ENCODE results near the gene ZBTB34.

ZBTB34 gene

DNA sequence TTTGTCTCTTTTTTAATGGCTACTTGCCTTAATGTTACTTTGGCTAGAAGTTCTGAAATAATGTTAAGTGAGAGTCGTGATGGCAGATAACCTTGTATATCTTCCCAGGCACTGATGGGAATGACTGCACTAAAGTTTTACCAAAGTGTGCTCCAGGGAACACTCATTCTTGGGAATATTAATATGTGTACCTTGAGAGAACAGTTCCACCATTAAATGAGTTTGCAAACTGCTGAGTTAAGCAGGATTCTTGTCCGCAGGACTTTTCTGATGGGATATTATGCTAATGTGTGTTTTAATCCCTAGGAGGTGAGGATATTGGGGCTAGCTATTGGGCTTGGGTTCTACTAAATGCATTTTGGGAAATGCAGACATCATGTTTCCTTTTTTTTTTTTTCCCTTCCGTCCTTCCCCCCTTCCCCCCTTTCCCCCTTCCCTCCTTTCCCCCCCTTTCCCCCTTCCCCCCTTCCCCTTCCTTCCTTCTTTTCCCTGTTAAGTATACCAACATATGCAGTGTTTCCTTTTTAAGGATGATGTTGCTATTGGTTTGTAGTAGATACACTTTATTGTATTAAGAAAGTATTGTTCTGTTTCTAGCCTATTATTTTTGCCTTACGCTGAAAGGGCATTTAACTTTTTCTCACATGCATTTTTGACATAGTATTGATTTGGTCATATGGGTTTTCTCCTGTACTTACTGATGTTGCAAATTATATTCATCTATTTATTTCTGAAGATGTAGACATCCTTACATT, 15.5 kb downstream of the ZBTB34 start:
- DNase-seq: no peak

DNA sequence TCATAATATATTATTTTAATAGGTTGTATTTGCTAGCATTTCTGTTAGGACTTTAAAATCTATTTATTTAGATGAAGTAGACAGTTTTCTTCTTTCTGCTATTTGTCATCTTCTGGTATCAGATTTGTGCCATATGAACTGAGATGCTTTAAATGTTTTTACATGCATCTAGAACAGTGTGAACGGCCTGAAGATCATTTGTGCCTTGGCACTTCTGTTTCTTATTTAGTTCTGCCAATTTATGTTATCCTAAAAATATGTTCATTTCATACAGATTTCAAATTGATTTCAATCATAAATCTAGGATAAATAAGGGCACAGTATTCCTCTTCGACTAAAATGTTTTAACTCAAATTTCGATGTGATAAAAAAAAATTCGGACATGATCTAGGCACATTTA, 16.1 kb downstream of the ZBTB34 start:
- no peak for DNase-seq

DNA sequence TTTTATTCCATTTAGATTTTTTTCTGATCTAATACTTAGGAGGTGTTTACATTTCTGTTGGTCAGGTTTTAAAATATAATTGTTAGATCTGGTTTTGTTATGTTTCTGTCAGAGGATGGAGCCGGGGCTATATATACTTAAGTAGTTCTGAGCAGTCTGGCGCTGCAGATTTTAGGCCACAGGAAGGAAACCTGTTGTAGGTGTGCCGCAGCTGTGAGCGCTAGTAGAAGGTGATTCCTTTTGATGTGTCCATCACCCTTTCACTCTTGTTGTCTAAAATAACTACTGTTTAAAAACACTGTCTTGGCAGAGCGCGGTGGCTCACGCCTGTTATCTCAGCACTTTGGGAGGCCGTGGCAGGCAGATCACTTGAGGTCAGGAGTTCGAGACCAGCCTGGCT, 17.0 kb downstream of the ZBTB34 start:
- no peak for DNase-seq

DNA sequence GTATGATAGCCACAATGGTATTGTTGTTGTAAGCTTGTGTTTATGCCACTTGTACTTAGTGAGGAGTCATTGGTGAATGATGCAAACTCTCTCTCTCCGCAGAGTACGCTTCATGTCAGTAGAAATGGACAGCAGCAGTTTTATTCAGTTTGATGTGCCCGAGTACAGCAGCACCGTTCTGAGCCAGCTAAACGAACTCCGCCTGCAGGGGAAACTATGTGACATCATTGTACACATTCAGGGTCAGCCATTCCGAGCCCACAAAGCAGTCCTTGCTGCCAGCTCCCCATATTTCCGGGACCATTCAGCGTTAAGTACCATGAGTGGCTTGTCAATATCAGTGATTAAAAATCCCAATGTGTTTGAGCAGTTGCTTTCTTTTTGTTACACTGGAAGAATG, 18.8 kb downstream of the ZBTB34 start:
- DNase-seq: peak in 3 of 51 donors; percentile 12 to 32 (median 14)

DNA sequence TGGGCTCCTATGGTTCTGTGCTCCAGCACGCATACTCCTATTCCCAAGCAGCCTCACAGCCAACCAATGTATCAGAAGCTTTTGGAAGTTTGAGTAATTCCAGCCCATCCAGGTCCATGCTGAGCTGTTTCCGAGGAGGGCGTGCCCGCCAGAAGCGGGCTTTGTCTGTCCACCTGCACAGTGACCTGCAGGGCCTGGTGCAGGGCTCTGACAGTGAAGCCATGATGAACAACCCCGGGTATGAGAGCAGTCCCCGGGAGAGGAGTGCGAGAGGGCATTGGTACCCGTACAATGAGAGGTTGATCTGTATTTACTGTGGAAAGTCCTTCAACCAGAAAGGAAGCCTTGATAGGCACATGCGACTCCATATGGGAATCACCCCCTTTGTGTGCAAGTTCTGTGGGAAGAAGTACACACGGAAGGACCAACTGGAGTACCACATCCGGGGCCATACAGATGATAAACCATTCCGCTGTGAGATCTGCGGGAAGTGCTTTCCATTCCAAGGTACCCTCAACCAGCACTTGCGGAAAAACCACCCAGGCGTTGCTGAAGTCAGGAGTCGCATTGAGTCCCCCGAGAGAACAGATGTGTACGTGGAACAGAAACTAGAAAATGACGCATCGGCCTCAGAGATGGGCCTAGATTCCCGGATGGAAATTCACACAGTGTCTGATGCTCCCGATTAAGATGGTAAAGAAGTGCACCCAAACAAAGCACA, 19.9 kb downstream of the ZBTB34 start:
- peak in 1 of 51 donors; percentile 77 for DNase-seq

DNA sequence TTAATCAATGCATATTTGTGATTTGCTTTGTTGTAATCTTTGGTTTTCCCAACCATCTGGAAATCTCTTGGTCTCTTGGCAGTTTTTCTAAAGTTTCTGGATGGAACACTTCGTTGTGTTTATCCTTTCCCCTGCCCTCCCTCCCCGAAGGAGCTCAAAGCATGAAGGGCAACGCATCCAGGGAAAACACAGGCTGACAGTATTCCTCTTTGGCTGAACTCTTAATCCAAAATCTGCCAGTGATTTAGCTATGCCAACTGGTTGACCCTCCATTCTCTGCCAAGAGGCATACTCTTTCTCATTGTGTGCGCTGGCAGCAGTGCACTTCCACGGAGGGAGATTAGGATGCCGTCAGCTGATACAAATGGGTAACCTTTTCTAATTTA, 20.5 kb downstream of the ZBTB34 start:
- DNase-seq: peak in 18 of 51 donors; percentile 24 to 78 (median 46)

DNA sequence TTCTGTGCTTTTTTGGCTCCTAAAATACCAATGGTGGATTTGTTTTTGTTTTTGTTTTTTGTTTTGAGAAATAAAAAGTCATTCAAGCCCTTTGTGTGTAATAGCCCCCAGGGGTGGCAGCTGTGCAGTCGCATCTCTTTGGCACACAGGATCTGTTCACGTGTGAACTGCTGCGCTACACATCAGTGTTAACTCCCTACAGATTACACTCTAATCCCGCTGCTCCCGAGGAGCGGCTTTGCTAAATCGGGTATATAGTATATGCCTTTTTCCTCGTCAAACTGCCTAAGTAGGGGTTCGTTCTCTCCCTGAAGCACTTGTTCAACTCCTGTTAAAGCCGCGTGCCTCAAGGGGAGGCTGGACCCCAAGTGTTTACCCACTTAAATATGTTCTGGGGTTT, 22.3 kb downstream of the ZBTB34 start:
- no peak for DNase-seq

DNA sequence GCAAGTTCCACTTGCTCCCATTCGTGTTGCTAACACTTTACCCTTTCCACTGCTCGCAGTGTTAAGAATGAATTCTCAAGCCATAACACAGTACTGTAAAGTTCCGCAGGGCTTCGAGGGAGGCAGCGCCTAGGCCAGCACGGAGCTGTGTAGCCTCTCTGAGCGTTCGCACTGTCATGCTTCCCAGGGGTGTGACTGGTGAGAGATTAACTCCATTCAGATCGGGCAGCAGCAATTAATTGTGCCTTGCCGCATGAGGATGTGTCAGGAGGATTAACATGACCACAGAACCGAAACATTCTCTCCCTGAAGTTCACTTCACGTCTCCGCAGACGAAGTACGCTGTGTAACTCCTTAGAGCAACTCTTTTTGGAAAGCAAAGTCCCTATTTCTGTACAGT, 23.2 kb downstream of the ZBTB34 start:
- DNase-seq: peak in 2 of 51 donors; percentile 13

DNA sequence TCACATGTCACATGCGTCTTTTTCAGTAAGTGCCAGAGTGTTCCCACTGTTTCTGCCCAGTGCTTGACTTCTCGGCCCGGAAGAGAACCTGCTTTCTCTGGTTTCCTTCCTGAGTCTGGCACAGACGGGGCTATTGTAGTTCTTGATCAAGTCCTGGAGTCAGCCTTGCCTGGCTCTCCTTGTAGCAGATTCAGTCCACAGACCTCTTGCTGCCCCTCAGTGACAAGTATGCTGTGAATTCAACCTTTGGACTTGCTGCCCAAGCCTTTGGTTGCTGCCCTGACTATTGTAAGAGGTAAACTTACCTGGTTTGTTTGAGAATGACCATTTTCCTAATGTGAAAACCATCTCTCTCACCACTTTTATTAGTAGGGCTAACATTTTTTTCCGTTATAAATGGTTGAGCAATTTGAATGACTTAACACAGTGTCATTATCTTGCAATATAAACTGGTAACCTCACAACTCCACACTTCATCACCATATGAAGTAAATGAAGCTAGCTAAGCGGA, 24.7 kb downstream of the ZBTB34 start:
- peak in 3 of 51 donors; percentile 14 to 22 (median 18) for DNase-seq

DNA sequence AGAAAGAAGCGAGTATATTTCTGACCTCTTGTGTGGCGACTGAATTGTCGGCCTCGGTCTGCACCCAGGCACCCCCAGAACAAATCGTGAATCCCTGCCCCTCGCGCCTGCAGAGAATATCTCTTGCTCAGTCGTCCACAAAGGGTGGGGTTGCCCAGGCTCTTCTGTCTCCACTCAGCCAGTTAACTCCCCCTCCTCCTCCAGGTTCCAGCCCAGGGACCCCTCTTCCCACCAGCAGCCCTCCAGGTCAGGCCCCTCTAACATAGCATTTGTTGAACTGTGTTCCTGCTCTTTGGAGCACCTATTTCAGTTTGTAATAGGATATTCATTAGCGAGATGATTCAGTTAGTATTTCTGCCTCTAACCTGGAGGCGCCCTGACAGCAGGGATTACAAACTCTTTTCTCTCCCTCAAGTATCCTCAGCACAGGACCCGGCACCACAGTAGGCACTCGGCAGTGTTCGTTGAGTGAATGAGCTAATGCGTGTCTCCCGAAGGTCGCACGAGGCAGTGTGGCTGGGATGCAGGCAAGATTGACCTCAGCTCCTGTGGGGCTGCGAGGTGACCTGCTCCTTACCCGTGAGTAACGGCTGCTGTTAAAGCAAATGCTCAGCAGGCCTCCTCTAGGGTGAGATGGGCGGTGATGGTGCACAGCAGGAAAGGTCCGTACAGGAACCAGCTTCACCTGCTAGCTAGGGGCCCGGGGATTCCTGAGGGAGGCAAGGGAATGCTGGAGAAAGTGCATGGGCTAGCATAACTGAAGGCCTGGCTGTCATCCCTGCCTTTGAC, 25.8 kb downstream of the ZBTB34 start:
- no peak for DNase-seq

DNA sequence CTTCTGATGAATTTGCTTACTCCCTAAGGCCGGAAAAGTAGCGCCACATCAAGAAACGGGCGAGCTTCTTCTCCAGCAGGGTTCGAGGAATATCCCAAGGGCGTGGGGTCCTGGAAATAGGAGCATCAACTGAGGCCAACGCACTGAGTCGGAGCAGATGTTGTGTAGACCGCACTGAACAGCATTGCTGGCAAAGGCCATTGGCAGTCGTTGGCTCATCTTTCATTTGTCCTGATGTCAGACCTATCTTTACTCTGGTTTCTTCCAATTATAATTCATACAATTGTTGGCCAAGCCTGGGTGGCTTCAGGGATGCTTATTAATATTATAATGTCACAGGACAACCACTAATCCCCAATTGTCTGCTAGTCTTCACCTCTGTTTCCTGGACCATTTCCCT, 26.5 kb downstream of the ZBTB34 start:
- no peak for DNase-seq

DNA sequence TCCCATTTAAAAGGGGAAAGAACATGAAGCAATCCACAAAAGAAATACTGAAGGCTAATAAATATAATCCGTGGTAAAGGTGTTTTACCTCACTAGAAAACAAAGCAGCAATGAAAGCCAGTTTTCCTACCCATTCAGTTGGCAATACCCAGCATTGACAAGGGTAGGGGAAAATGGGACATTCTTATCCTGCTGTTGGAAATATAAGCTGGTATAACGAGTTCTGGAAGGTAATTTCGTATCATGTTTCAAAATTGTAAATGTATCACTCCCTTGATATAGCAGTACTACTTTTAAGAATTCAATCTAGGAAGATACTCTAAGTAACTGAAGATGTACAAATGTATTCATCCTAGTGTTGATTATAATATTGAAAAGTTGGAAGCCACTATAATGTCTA, 31.2 kb downstream of the ZBTB34 start:
- no peak for DNase-seq

DNA sequence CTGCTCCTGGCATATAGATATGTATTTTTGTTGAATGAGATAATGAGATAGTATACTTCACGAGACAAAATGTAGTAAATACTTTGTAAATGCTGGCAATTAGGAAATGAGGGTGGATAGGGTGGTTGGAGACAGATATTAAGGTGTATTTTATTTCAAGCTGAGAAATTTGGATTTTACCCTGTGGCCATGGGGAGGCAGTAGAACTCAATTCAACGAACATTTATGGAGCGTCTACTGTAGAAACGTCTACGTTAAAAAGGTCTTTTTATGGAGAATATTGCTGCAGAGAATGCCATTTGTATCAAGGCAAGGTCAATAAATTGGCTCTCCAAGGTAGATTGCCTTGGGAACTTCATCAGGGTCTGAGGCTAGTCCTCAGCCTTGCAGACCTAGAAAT, 32.6 kb downstream of the ZBTB34 start:
- DNase-seq: peak in 1 of 51 donors; percentile 21

DNA sequence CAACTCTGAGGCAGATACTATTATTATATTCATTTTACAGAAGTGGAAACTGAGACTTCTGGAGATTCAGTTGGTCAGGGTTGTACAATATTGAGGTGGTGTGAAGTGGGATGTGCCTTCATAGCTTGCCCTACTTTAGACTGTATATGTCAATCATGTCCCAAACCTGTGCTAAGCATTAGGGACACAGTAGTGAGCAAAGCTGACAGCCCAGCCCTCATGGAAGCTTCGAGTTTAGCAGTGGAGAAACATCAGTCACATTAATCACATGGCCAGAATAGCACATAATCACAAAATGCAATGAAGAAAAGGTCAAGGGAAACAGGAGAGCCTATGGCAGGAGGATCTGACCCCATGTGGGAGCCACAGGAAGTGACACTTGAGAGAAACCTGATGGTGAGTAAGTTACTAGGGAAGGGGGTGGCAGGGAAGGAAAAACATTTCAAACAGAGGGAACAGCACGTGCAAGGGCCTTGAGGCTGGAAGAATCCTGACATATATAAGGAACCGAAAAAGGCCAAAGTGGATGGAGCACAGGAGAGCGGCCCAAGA, 33.7 kb downstream of the ZBTB34 start:
- no peak for DNase-seq

DNA sequence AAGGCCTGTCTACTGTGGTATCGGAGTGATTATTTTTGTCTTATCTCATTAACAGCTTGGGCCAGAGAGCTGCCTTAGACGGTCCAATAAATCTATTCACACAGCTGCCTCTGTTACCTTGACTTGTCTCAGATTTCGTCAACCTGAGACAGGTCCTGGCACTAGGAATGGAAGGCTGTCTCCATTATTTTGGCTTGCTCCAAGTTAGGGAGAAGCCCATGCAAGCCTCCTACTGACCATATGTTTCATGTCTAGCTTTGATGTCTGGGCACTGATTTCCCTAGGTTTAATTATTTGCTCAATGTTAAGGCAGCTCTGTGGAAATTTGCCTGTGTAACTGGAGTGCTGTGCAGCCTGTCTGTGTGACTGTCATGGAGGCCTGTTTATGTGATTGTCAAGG, 41.8 kb downstream of the ZBTB34 start:
- no peak for DNase-seq

DNA sequence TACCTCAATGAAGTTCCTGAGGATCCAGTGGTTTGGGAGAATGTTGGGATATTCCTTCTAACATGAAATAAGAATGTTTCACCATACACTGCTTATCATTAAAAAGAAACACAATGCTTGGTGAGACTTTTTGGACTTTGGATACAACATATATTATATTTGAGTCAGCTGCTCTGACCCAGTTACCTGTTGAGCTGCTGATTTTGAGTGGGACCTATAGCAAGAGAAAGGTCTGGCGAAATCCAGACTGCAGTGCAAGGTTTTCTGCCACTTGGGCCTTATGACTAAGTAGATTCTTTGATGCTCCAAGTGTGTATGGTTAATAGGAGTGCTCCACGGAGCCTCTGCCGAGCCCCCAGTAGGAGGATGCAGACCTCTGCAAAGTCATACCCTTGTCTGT, 44.1 kb downstream of the ZBTB34 start:
- no peak for DNase-seq

DNA sequence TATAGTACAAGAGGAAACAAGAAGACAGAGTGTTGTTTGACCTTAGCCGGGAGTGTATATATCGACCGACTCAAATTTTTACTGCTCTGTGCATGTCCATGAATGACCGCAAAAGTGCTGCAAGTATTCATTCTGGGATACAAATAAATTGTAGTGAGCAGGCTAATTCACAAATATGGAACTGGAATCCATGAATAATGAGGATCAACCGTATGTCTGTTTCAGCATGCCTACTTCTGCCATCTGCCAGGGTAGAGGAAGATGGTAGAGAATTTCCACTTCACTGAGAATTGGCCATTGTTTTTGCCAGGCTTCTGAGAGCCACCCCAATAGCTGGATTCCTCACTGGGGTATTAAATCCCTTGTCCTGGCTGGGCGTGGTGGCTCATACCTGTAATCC, 45.7 kb downstream of the ZBTB34 start:
- no peak for DNase-seq

DNA sequence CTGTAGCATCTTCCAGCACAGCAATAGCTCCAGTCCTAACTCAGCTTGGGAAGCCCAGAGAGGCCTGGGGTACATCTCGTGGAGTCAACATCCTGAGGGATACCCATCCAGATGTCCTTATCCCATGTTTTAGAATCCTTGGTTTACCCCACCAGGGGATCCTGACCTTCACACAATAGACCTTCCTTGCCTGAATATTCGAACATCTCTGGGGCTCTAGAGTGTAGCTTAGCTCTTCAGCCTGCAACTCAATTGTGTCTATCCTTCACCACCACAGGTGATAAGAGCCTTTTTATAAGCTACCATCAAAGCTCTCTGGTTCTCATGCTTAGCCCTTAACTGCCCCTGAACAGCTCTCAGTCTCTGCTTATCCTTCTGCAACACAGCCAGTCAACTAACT, 46.6 kb downstream of the ZBTB34 start:
- no peak for DNase-seq

DNA sequence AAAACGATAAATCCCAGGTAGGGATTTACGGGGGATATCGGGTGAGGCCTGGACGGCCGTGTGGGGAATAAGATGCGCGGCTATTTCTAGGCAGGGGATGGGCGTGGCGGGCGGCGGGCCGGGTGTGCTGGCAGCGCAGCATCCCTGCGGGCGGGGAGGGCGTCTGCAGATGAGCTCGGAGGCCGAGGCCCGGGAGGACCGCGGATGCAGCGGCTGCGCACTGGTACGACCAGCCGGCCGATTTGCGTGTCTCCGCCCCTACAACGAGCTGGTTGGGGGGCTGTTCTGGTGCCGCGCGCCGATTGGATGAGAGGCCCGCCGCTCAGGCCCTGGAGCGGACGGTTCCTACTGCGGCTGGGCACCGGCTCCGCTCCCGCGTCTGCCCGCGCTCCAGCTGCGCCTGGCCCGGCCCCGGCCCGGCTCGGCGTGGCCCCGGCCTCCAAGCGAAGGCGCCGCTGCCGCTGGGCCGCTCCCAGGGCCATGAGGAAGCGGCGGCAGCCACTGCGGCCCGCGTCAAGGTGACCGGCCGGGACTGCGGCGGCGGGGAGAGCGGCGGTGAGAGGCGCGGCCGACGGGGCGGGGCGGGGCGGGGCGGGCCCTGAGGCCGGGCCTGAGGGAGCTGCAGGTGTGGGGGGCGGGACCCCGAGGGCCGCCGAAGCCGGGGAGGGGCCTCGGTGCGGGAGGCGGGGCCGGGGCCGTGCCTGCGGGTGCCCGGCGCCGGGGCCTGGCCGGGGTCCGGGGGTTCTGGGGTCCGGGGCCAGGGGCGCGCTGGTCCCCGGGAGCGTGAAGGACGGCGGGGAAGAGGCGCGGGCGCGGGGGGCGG, 54.2 kb downstream of the ZBTB34 start, which contains the start of gene RALGPS1:
RALGPS1 (plus strand) TSS at position 325 of the 823 bp plus-strand sequence. CDS start 47,508 bp downstream, outside the sequence.
- peak; percentile 57 to 97 (median 93) for DNase-seq

DNA sequence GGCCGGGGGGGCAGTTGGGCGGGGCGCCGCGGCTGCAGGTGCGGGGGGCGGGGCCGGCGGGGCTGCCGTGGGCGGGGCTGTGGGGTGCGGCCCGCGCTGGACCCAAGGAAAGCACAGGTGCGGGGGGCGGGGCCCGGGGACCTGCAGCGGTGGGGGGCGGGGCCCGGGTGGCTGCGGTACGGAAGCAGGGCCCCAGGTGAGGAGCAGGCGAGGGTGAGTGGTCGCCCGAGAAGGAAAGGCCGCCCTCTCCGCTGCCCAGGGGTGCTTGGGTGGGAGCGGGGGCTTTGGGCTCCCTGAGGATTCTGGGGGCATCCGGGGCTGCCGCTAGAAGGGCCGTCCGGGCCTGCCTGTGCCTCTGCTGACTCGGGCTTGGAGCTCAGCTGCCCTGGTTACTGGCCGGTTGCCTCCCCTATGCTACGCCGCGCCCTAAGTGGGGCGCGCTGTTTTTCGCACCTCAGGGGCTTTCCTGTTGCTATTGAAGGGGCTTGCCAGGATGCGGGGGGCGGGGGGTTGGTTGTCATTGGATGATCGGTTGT, 54.9 kb downstream of the ZBTB34 start:
- peak in 13 of 51 donors; percentile 3 to 55 (median 18) for DNase-seq
